WTC11 (cell line): Measurements from ENCODE around the gene TCEAL4.

Source experiments
- CTCF ChIP-seq: fragments of 200-600 bp; IDR thresholded peaks from 2 replicates; pipeline ENCODE4 v1.8.0; 2022; ENCODE audit warnings: antibody characterized with exemption
- MAX ChIP-seq: sonication (generic); formaldehyde crosslinking; IDR thresholded peaks from 2 replicates; pipeline ENCODE4 v1.8.0; 2022; ENCODE audit warnings: mild to moderate bottlenecking, missing genetic modification reagents
- TEAD4 ChIP-seq: sonication (generic); formaldehyde crosslinking; IDR thresholded peaks from 2 replicates; pipeline ENCODE4 v1.8.0; 2022; ENCODE audit warnings: mild to moderate bottlenecking, missing genetic modification reagents
- ZNF423 ChIP-seq: fragments of 250-450 bp; sonication (Bioruptor Pico); IDR thresholded peaks from 2 replicates; pipeline ENCODE4 v2.1.2; 2022; ENCODE audit warnings: mild to moderate bottlenecking, moderate library complexity
- TF ChIP-seq, protein P1 (sequence below): sonication (generic); formaldehyde crosslinking; IDR thresholded peaks from 2 replicates; pipeline ENCODE4 v1.8.1; 2023; ENCODE audit warnings: mild to moderate bottlenecking, missing genetic modification reagents
- TF ChIP-seq, protein P2 (sequence below): sonication (generic); formaldehyde crosslinking; IDR thresholded peaks from 2 replicates; pipeline ENCODE4 v1.8.0; 2022; ENCODE audit warnings: mild to moderate bottlenecking, missing genetic modification reagents
- TF ChIP-seq, protein P3 (sequence below): sonication (generic); formaldehyde crosslinking; IDR thresholded peaks from 2 replicates; pipeline ENCODE4 v1.8.1; 2023; ENCODE audit warnings: mild to moderate bottlenecking, missing genetic modification reagents, moderate library complexity
- TF ChIP-seq, protein P4 (sequence below): sonication (generic); formaldehyde crosslinking; IDR thresholded peaks from 2 replicates; pipeline ENCODE4 v1.8.1; 2022; ENCODE audit warnings: low read depth, mild to moderate bottlenecking, moderate library complexity, missing genetic modification reagents, borderline replicate concordance
- TF ChIP-seq, protein P5 (sequence below): sonication (generic); formaldehyde crosslinking; IDR thresholded peaks from 2 replicates; pipeline ENCODE4 v1.8.1; 2022; ENCODE audit warnings: mild to moderate bottlenecking, moderate library complexity, missing genetic modification reagents

GRCh38 chrX:103629318-103630170, 44.2 kb downstream of the TCEAL4 start:
- TF ChIP-seq CTCF (no peak), ZNF423 (CRISPR knock-in tag) (no peak), MAX (CRISPR knock-in tag) (peak; percentile 39; the same call in 1 of the 2 replicates), TEAD4 (CRISPR knock-in tag) (no peak)
- TF ChIP-seq, protein P1, sequence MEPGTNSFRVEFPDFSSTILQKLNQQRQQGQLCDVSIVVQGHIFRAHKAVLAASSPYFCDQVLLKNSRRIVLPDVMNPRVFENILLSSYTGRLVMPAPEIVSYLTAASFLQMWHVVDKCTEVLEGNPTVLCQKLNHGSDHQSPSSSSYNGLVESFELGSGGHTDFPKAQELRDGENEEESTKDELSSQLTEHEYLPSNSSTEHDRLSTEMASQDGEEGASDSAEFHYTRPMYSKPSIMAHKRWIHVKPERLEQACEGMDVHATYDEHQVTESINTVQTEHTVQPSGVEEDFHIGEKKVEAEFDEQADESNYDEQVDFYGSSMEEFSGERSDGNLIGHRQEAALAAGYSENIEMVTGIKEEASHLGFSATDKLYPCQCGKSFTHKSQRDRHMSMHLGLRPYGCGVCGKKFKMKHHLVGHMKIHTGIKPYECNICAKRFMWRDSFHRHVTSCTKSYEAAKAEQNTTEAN = no peak
- TF ChIP-seq, protein P2, sequence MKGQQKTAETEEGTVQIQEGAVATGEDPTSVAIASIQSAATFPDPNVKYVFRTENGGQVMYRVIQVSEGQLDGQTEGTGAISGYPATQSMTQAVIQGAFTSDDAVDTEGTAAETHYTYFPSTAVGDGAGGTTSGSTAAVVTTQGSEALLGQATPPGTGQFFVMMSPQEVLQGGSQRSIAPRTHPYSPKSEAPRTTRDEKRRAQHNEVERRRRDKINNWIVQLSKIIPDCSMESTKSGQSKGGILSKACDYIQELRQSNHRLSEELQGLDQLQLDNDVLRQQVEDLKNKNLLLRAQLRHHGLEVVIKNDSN = no peak
- TF ChIP-seq, protein P3, sequence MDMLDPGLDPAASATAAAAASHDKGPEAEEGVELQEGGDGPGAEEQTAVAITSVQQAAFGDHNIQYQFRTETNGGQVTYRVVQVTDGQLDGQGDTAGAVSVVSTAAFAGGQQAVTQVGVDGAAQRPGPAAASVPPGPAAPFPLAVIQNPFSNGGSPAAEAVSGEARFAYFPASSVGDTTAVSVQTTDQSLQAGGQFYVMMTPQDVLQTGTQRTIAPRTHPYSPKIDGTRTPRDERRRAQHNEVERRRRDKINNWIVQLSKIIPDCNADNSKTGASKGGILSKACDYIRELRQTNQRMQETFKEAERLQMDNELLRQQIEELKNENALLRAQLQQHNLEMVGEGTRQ = no peak
- TF ChIP-seq, protein P4, sequence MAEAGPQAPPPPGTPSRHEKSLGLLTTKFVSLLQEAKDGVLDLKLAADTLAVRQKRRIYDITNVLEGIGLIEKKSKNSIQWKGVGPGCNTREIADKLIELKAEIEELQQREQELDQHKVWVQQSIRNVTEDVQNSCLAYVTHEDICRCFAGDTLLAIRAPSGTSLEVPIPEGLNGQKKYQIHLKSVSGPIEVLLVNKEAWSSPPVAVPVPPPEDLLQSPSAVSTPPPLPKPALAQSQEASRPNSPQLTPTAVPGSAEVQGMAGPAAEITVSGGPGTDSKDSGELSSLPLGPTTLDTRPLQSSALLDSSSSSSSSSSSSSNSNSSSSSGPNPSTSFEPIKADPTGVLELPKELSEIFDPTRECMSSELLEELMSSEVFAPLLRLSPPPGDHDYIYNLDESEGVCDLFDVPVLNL (CRISPR knock-in tag) = no peak
- TF ChIP-seq, protein P5, sequence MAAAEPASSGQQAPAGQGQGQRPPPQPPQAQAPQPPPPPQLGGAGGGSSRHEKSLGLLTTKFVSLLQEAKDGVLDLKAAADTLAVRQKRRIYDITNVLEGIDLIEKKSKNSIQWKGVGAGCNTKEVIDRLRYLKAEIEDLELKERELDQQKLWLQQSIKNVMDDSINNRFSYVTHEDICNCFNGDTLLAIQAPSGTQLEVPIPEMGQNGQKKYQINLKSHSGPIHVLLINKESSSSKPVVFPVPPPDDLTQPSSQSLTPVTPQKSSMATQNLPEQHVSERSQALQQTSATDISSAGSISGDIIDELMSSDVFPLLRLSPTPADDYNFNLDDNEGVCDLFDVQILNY (CRISPR knock-in tag) = no peak
